Tibial nerve (tissue), 4 donors: ENCODE measurements around the gene MIA2. TPM values are rescaled to one million over a fixed set of nuclear protein-coding genes. Genes with fewer than 3 reads are reported as not detected.
A peak's percentile ranks its signal among the peaks of the same experiment; 100 is the strongest.

Experiments used
- DNase-seq, 2 donors: peaks; one replicate each; pipeline ENCODE4 v3.0.0-alpha.2; 2019; ENCODE audit warnings: low spot score in 2 of 2
- H3K27ac ChIP-seq, 4 donors: fragments of 200-600 bp; sonication (generic) in 3 of 4; one replicate each; pipeline ENCODE4 v1.5.1; 2017 to 2019; ENCODE audit warnings: mild to moderate bottlenecking in 1 of 4
- H3K27me3 ChIP-seq, 2 donors: fragments of 200-600 bp; sonication (generic) in 1 of 2; one replicate each; pipeline versions ENCODE4 v1.5.1 to v1.6.0; 2017 to 2019
- H3K36me3 ChIP-seq, 3 donors: fragments of 200-600 bp; sonication (generic); one replicate each; pipeline ENCODE4 v1.5.1; 2018 to 2019
- H3K4me1 ChIP-seq, 4 donors: fragments of 200-600 bp; sonication (generic) in 3 of 4; one replicate each; pipeline ENCODE4 v1.5.1; 2017 to 2019
- H3K4me3 ChIP-seq, 4 donors: fragments of 200-600 bp; sonication (generic) in 3 of 4; one replicate each; pipeline ENCODE4 v1.5.1; 2017 to 2019; ENCODE audit warnings: mild to moderate bottlenecking in 1 of 4, moderate library complexity in 1 of 4
- H3K9me3 ChIP-seq, 4 donors: fragments of 200-600 bp; sonication (generic) in 3 of 4; one replicate each; pipeline ENCODE4 v1.5.1; 2017 to 2019
- EP300 ChIP-seq, 2 donors: sonication (generic); formaldehyde crosslinking; IDR thresholded peaks; one replicate each; pipeline ENCODE4 v1.6.1; 2017; ENCODE audit warnings: antibody characterized with exemption in 2 of 2, mild to moderate bottlenecking in 1 of 2
- POLR2A ChIP-seq, 2 donors: fragments of 450-650 bp; IDR thresholded peaks; one replicate each; pipeline ENCODE4 v1.6.1; 2017; ENCODE audit warnings: antibody characterized with exemption in 2 of 2, mild to moderate bottlenecking in 2 of 2, moderate library complexity in 2 of 2
- WGBS, 2 donors: methylation state at CpG; one replicate each; pipeline ENCODE4 v1.1.5; 2018; 5-methylcytosine and 5-hydroxymethylcytosine counted together
- total RNA-seq, 4 donors: library from RNA; depleted of rRNA; stranded (reverse); fragments of >200 nt; gene quantifications; one replicate each; pipeline ENCODE4 v1.1.0, GENCODE V29; 2016
- TF ChIP-seq, protein P1 (sequence below), 5 experiments: fragments of 200-600 bp in 3 of 5; fragments of 450-650 bp in 2 of 5; sonication (generic) in 3 of 5; IDR thresholded peaks; one replicate each; pipeline ENCODE4 v1.5.1; 2016 to 2019; ENCODE audit warnings: antibody characterized with exemption in 5 of 5, mild to moderate bottlenecking in 3 of 5, moderate library complexity in 2 of 5

MIA2 gene
- total RNA-seq, 4 donors from 2014 or later = 14.7 to 22.2 (median 16.3) TPM

GRCh38 chr14:39370415-39370814 is 136.7 kb downstream of the MIA2 start:
- DNase-seq = no peak
- no peak overlapping the region for H3K4me3 ChIP-seq
- H3K27ac ChIP-seq = no peak overlapping the region
- H3K9me3 ChIP-seq = peaks cover 0 to under 1% (median 0%) of the 10 kb centered on the region in 4 donors
- no peaks in the 10 kb centered on the region for H3K27me3 ChIP-seq
- no peaks in the 10 kb centered on the region for H3K4me1 ChIP-seq
- TF ChIP-seq, protein P1, sequence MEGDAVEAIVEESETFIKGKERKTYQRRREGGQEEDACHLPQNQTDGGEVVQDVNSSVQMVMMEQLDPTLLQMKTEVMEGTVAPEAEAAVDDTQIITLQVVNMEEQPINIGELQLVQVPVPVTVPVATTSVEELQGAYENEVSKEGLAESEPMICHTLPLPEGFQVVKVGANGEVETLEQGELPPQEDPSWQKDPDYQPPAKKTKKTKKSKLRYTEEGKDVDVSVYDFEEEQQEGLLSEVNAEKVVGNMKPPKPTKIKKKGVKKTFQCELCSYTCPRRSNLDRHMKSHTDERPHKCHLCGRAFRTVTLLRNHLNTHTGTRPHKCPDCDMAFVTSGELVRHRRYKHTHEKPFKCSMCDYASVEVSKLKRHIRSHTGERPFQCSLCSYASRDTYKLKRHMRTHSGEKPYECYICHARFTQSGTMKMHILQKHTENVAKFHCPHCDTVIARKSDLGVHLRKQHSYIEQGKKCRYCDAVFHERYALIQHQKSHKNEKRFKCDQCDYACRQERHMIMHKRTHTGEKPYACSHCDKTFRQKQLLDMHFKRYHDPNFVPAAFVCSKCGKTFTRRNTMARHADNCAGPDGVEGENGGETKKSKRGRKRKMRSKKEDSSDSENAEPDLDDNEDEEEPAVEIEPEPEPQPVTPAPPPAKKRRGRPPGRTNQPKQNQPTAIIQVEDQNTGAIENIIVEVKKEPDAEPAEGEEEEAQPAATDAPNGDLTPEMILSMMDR (IDR thresholded peaks at IDR 0.05) = no peak
- TF ChIP-seq EP300 (IDR thresholded peaks at IDR 0.05) = no peak
- TF ChIP-seq POLR2A (IDR thresholded peaks at IDR 0.05) = no peak
- WGBS, 2 donors = 91 to 93% methylated on average over 12 of the region's 12 CpGs
- peaks cover 0 to 16% (median 0%) of the 10 kb centered on the region in 3 donors for H3K36me3 ChIP-seq

GRCh38 chr14:39372656-39373055 is 138.9 kb downstream of the MIA2 start:
- TF ChIP-seq POLR2A (IDR thresholded peaks at IDR 0.05) = no peak
- no peak for TF ChIP-seq EP300 (IDR thresholded peaks at IDR 0.05)
- TF ChIP-seq, protein P1 (IDR thresholded peaks at IDR 0.05) = no peak
- Histone ChIP-seq H3K27me3 (no peaks in the 10 kb centered on the region), H3K4me3 (no peak overlapping the region), H3K36me3 (peaks cover 0 to 7% (median 0%) of the 10 kb centered on the region in 3 donors), H3K4me1 (peaks cover 0 to 11% (median 0%) of the 10 kb centered on the region in 4 donors), H3K9me3 (no peaks in the 10 kb centered on the region), H3K27ac (no peak overlapping the region)
- 83 to 93% methylated on average over 1 of the region's 1 CpG for WGBS, 2 donors
- DNase-seq = no peak

DNA sequence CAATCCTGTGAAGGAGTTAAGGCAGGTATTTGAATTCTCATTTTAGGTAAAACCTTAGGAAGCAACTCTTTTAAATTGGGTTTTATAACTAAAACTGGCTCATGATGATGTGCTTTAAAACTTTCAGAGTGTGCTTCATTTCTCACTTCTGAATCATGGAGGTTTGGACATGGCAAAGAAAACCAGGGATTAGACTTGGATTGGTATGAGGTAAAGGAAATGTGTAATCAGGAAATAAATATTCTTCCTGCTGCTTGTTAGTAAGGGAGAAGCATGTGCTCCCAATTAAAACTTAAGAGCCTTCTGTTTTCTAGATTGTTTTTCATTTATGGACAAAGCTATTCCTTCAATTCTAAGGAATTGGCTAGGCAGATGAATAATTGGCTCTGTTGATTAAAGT is 141.1 kb downstream of the MIA2 start:
- Histone ChIP-seq H3K4me1 (peaks cover 0 to 11% (median 0%) of the 10 kb centered on the region in 4 donors), H3K27ac (no peak overlapping the region), H3K9me3 (no peaks in the 10 kb centered on the region), H3K36me3 (peaks cover 0 to 7% (median 0%) of the 10 kb centered on the region in 3 donors), H3K27me3 (no peaks in the 10 kb centered on the region), H3K4me3 (no peak overlapping the region)
- DNase-seq = no peak
- TF ChIP-seq POLR2A (IDR thresholded peaks at IDR 0.05) = no peak
- TF ChIP-seq EP300 (IDR thresholded peaks at IDR 0.05) = no peak
- TF ChIP-seq, protein P1 (IDR thresholded peaks at IDR 0.05) = no peak

- Histone ChIP-seq H3K4me3 (no peak overlapping the region), H3K27ac (peak overlapping the region in 2 of 4 donors; percentile 67 to 68), H3K36me3 (no peaks in the 10 kb centered on the region), H3K9me3 (no peaks in the 10 kb centered on the region), H3K27me3 (no peaks in the 10 kb centered on the region), H3K4me1 (peaks cover 0 to 11% (median 0%) of the 10 kb centered on the region in 4 donors)
- TF ChIP-seq POLR2A (IDR thresholded peaks at IDR 0.05) (no peak), EP300 (IDR thresholded peaks at IDR 0.05) (no peak)
- TF ChIP-seq, protein P1 (IDR thresholded peaks at IDR 0.05) = no peak
- WGBS, 2 donors = 31 to 49% methylated on average over 4 of the region's 4 CpGs
- no peak for DNase-seq
Observed at GRCh38 chr14:39376667-39377403, 143.1 kb downstream of the MIA2 start.

GRCh38 chr14:39381366-39381765 is 147.7 kb downstream of the MIA2 start:
- H3K4me1 ChIP-seq = peaks cover 0 to 8% (median 0%) of the 10 kb centered on the region in 4 donors
- no peaks in the 10 kb centered on the region for H3K9me3 ChIP-seq
- DNase-seq = no peak
- no peaks in the 10 kb centered on the region for H3K27me3 ChIP-seq
- peaks cover 0 to 7% (median 0%) of the 10 kb centered on the region in 3 donors for H3K36me3 ChIP-seq
- H3K4me3 ChIP-seq = no peak overlapping the region
- H3K27ac ChIP-seq = no peak overlapping the region
- TF ChIP-seq POLR2A (IDR thresholded peaks at IDR 0.05) (no peak), EP300 (IDR thresholded peaks at IDR 0.05) (no peak)
- TF ChIP-seq, protein P1 (IDR thresholded peaks at IDR 0.05) = no peak
- 81 to 90% methylated on average over 4 of the region's 4 CpGs for WGBS, 2 donors
